Caco-2 (cell line): Measurements from ENCODE around the gene TMEM234. TPM values are rescaled to one million over a fixed set of nuclear protein-coding genes. Genes with fewer than 3 reads are reported as not detected.
"Not testable (repeated sequence)": the region's sequence is repeated elsewhere in the genome, so short reads cannot be mapped to it uniquely, and the experiment has no call there.

Experiments used
- BruUV-seq: library from RNA; stranded (reverse); fragments of 400-500 nt; replicated peaks from 2 replicates; lab custom pipeline; 2021; lab: Mats Ljungman, UMichigan
- CTCF ChIA-PET: fragments of 300-600 bp; sonication (Branson Sonifier 250); formaldehyde crosslinking; loops from one replicate; lab custom pipeline; 2022; ENCODE audit warnings: antibody characterized with exemption; lab: Charles Lee
- POLR2A ChIA-PET: fragments of 300-600 bp; sonication (Branson Sonifier 250); formaldehyde crosslinking; loops from one replicate; lab custom pipeline; 2022; ENCODE audit warnings: antibody characterized with exemption; lab: Charles Lee
- DNase-seq, 2 experiments: peaks; one replicate each; pipeline versions ENCODE4 v3.0.0 to v3.0.0-alpha.2; 2020 to 2022
- H3K27me3 ChIP-seq: replicated peaks from 2 replicates; pipeline ENCODE4 v1.6.0; 2011; ENCODE audit warnings: low read length; ENCODE audit not compliant: control insufficient read depth, insufficient read depth
- H3K36me3 ChIP-seq: 2 replicates; pipeline ENCODE4 v1.5.1; 2011; ENCODE audit warnings: low read length; ENCODE audit not compliant: control insufficient read depth, insufficient read depth
- H3K4me1 ChIP-seq: fragments of 250-450 bp; sonication (Bioruptor Pico); 2 replicates; pipeline ENCODE4 v1.5.1; 2020; ENCODE audit warnings: mild to moderate bottlenecking
- H3K4me3 ChIP-seq: 2 replicates; pipeline ENCODE4 v1.5.1; 2011; ENCODE audit warnings: low read depth, mild to moderate bottlenecking, control low read depth, low read length
- H3K9me3 ChIP-seq: fragments of 250-450 bp; sonication (Bioruptor Pico); 2 replicates; pipeline ENCODE4 v1.5.1; 2020; ENCODE audit warnings: mild to moderate bottlenecking, moderate library complexity
- H3K27ac Mint-ChIP-seq: one replicate; pipeline ENCODE4 v1.8.0; 2022; ENCODE audit warnings: mixed read lengths; ENCODE audit not compliant: unreplicated experiment
- H3K27me3 Mint-ChIP-seq: one replicate; pipeline ENCODE4 v1.8.0; 2022; ENCODE audit warnings: mixed read lengths; ENCODE audit not compliant: insufficient read depth, unreplicated experiment
- H3K36me3 Mint-ChIP-seq: one replicate; pipeline ENCODE4 v1.8.0; 2022; ENCODE audit warnings: mild to moderate bottlenecking, mixed read lengths; ENCODE audit not compliant: insufficient read depth, unreplicated experiment
- H3K4me1 Mint-ChIP-seq: one replicate; pipeline ENCODE4 v1.8.0; 2022; ENCODE audit warnings: low read depth, mixed read lengths; ENCODE audit not compliant: unreplicated experiment
- H3K4me3 Mint-ChIP-seq: one replicate; pipeline ENCODE4 v1.8.0; 2022; ENCODE audit warnings: mild to moderate bottlenecking, moderate library complexity, mixed read lengths; ENCODE audit not compliant: unreplicated experiment
- H3K9me3 Mint-ChIP-seq: one replicate; pipeline ENCODE4 v1.8.0; 2022; ENCODE audit warnings: mixed read lengths; ENCODE audit not compliant: unreplicated experiment
- CTCF ChIP-seq, 2 experiments: fragments of 200-600 bp in 1 of 2; IDR thresholded peaks; 1 replicate in 1 of 2; 2 replicates in 1 of 2; pipeline versions ENCODE4 v1.5.1 to v1.8.0; 2011 to 2022; ENCODE audit warnings: antibody characterized with exemption in 1 of 2, control low read depth in 1 of 2, inconsistent platforms in 1 of 2, low read depth in 1 of 2, low read length in 1 of 2, mild to moderate bottlenecking in 1 of 2, moderate library complexity in 1 of 2; ENCODE audit not compliant: insufficient read depth in 1 of 2, severe bottlenecking in 1 of 2, unreplicated experiment in 1 of 2
- intact Hi-C: fragments of 100-400 bp; cut with micrococcal nuclease; formaldehyde crosslinking; loops from one replicate; pipeline ENCODE4 v1.10.0; 2022; ENCODE audit not compliant: unreplicated experiment
- total RNA-seq: library from RNA; stranded (reverse); gene quantifications from 2 replicates; pipeline ENCODE4 v1.2.3, GENCODE V29; 2022

Gene TMEM234
- total RNA-seq, 1 experiment from 2014 or later: 11.5 TPM

GRCh38 chr1:32265846-32266245 is 43.7 kb upstream of the TMEM234 start:
- CTCF ChIA-PET: no interaction called here
- Mint-ChIP-seq H3K9me3 (no peaks in the 10 kb centered on the region), H3K27ac (no peak overlapping the region), H3K36me3 (no peaks in the 10 kb centered on the region), H3K4me1 (peaks cover 7% of the 10 kb centered on the region), H3K4me3 (no peak overlapping the region), H3K27me3 (no peaks in the 10 kb centered on the region)
- Histone ChIP-seq H3K4me3 (no peak overlapping the region), H3K36me3 (no peaks in the 10 kb centered on the region), H3K9me3 (no peaks in the 10 kb centered on the region), H3K4me1 (peaks cover 4% of the 10 kb centered on the region; the same call in 1 of the 2 replicates), H3K27me3 (no peaks in the 10 kb centered on the region)
- TF ChIP-seq CTCF (IDR thresholded peaks at IDR 0.05; ENCODE audit: insufficient read depth in 1 of 2, low read depth in 1 of 2, low read length in 1 of 2, severe bottlenecking in 1 of 2, unreplicated experiment in 1 of 2): no peak
- DNase-seq: no peak
- intact Hi-C loops: no loop called here
- no TSS peak for BruUV-seq
- POLR2A ChIA-PET: no interaction called here

- Mint-ChIP-seq H3K27me3 (no peaks in the 10 kb centered on the region), H3K4me1 (peaks cover 7% of the 10 kb centered on the region), H3K27ac (no peak overlapping the region), H3K4me3 (no peak overlapping the region), H3K36me3 (no peaks in the 10 kb centered on the region), H3K9me3 (no peaks in the 10 kb centered on the region)
- intact Hi-C loops: no loop called here
- CTCF ChIA-PET: interaction anchor here (0.6 kb wide), 1 partner anchor 271 kb away, joined by 6 read pairs; no protein-coding TSS in a partner anchor
- Histone ChIP-seq H3K27me3 (no peaks in the 10 kb centered on the region), H3K9me3 (no peaks in the 10 kb centered on the region), H3K36me3 (no peaks in the 10 kb centered on the region), H3K4me3 (no peak overlapping the region), H3K4me1 (peaks cover 4% of the 10 kb centered on the region; the same call in 1 of the 2 replicates)
- no peak for DNase-seq
- no TSS peak for BruUV-seq
- TF ChIP-seq CTCF (IDR thresholded peaks at IDR 0.05; ENCODE audit: insufficient read depth in 1 of 2, low read depth in 1 of 2, low read length in 1 of 2, severe bottlenecking in 1 of 2, unreplicated experiment in 1 of 2): no peak
- POLR2A ChIA-PET: no interaction called here
These were observed 41.6 kb upstream of the TMEM234 start for GRCh38 chr1:32263744-32264143.

GRCh38 chr1:32263236-32263593 is 41.1 kb upstream of the TMEM234 start:
- H3K27ac Mint-ChIP-seq, CTCF ChIA-PET, H3K36me3 Mint-ChIP-seq, H3K27me3 Mint-ChIP-seq, H3K9me3 Mint-ChIP-seq, H3K4me3 ChIP-seq, H3K4me1 Mint-ChIP-seq, DNase-seq, H3K9me3 ChIP-seq, POLR2A ChIA-PET, H3K27me3 ChIP-seq, H3K36me3 ChIP-seq, intact Hi-C loops, H3K4me3 Mint-ChIP-seq, BruUV-seq, H3K4me1 ChIP-seq: not testable (repeated sequence)

- Mint-ChIP-seq H3K27ac (no peak overlapping the region), H3K36me3 (no peaks in the 10 kb centered on the region), H3K4me3 (no peak overlapping the region), H3K4me1 (no peaks in the 10 kb centered on the region), H3K27me3 (no peaks in the 10 kb centered on the region), H3K9me3 (no peaks in the 10 kb centered on the region)
- Histone ChIP-seq H3K27me3 (no peaks in the 10 kb centered on the region), H3K9me3 (no peaks in the 10 kb centered on the region), H3K4me1 (no peaks in the 10 kb centered on the region), H3K36me3 (no peaks in the 10 kb centered on the region), H3K4me3 (no peak overlapping the region)
- intact Hi-C loops: no loop called here
- CTCF ChIA-PET: no interaction called here
- BruUV-seq: no TSS peak
- TF ChIP-seq CTCF (IDR thresholded peaks at IDR 0.05; ENCODE audit: insufficient read depth in 1 of 2, low read depth in 1 of 2, low read length in 1 of 2, severe bottlenecking in 1 of 2, unreplicated experiment in 1 of 2): no peak
- DNase-seq: no peak
- POLR2A ChIA-PET: no interaction called here
These were observed 35.0 kb upstream of the TMEM234 start for GRCh38 chr1:32257227-32257508.
